ENCODE results near the gene HSD17B3.
"Not testable (repeated sequence)": the region's sequence is repeated elsewhere in the genome, so short reads cannot be mapped to it uniquely, and the experiment has no call there.

Gene HSD17B3

GRCh38 chr9:96331236-96331947, 29.4 kb upstream of the HSD17B3 start:
- Histone ChIP-seq H3K27me3 (no peaks in the 10 kb centered on the region), H3K9me3 (no peaks in the 10 kb centered on the region), H3K27ac (no peak overlapping the region), H3K4me1 (ENCODE audit: control insufficient read depth in 1 of 2, insufficient read depth in 1 of 2, low read depth in 1 of 2, low read length in 1 of 2) (no peaks in the 10 kb centered on the region), H3K36me3 (no peaks in the 10 kb centered on the region), H3K4me3 (ENCODE audit: low read depth in 1 of 2, low read length in 1 of 2) (no peak overlapping the region)
- TF ChIP-seq CTCF (IDR thresholded peaks at IDR 0.05): no peak

DNA sequence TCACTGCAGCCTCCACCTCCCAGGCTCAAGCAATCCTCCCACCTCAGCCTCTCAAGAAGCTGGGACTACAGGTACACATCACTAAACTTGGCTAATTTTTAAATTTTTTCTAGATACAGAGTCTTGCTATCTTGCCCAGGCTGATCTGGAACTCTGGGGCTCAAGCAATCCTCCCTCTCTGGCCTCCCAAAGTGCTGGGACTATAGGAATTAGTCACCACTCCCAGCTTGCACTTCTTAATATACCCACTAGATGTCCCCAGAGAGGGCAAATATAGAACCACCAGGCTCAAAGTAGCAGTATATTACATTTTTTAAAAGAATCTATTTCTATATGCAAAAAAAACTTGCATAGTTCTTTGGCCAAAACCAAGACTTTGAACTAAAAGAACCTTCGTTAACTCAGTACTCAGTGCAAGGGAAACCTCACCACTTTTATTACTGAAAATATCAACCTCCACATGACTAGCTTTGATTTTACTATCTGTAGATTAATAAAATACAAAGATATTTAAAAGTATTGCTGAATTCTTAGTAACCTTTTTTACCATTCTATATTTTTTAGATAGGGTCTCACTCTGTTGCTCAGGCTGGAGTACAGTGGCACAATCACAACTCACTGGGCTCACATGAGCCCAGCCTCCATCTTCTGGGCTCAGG, 25.8 kb upstream of the HSD17B3 start:
- no peak overlapping the region for H3K4me3 ChIP-seq (ENCODE audit: low read depth in 1 of 2, low read length in 1 of 2)
- TF ChIP-seq CTCF (IDR thresholded peaks at IDR 0.05): peak; percentile 46
- no peak overlapping the region for H3K27ac ChIP-seq
- no peaks in the 10 kb centered on the region for H3K36me3 ChIP-seq
- H3K27me3 ChIP-seq: no peaks in the 10 kb centered on the region
- H3K4me1 ChIP-seq (ENCODE audit: control insufficient read depth in 1 of 2, insufficient read depth in 1 of 2, low read depth in 1 of 2, low read length in 1 of 2): no peaks in the 10 kb centered on the region
- no peaks in the 10 kb centered on the region for H3K9me3 ChIP-seq

- Histone ChIP-seq H3K4me3 (ENCODE audit: low read depth in 1 of 2, low read length in 1 of 2) (no peak overlapping the region), H3K9me3 (no peaks in the 10 kb centered on the region), H3K27ac (no peak overlapping the region), H3K36me3 (peaks cover 8% of the 10 kb centered on the region), H3K27me3 (no peaks in the 10 kb centered on the region), H3K4me1 (ENCODE audit: control insufficient read depth in 1 of 2, insufficient read depth in 1 of 2, low read depth in 1 of 2, low read length in 1 of 2) (no peaks in the 10 kb centered on the region)
- TF ChIP-seq CTCF (IDR thresholded peaks at IDR 0.05): no peak
Measured at GRCh38 chr9:96323169-96323568, 21.2 kb upstream of the HSD17B3 start.

GRCh38 chr9:96322736-96323135, 20.8 kb upstream of the HSD17B3 start:
- not testable (repeated sequence) for H3K27ac ChIP-seq; H3K9me3 ChIP-seq; H3K4me3 ChIP-seq (ENCODE audit: low read depth in 1 of 2, low read length in 1 of 2); H3K36me3 ChIP-seq; H3K27me3 ChIP-seq; H3K4me1 ChIP-seq (ENCODE audit: control insufficient read depth in 1 of 2, insufficient read depth in 1 of 2, low read depth in 1 of 2, low read length in 1 of 2)

GRCh38 chr9:96322210-96322609, 20.2 kb upstream of the HSD17B3 start:
- H3K36me3 ChIP-seq; H3K9me3 ChIP-seq; H3K4me1 ChIP-seq (ENCODE audit: control insufficient read depth in 1 of 2, insufficient read depth in 1 of 2, low read depth in 1 of 2, low read length in 1 of 2); H3K4me3 ChIP-seq (ENCODE audit: low read depth in 1 of 2, low read length in 1 of 2); H3K27me3 ChIP-seq; H3K27ac ChIP-seq: not testable (repeated sequence)

GRCh38 chr9:96321515-96321914, 19.5 kb upstream of the HSD17B3 start:
- no peaks in the 10 kb centered on the region for H3K9me3 ChIP-seq
- no peaks in the 10 kb centered on the region for H3K4me1 ChIP-seq (ENCODE audit: control insufficient read depth in 1 of 2, insufficient read depth in 1 of 2, low read depth in 1 of 2, low read length in 1 of 2)
- H3K4me3 ChIP-seq (ENCODE audit: low read depth in 1 of 2, low read length in 1 of 2): no peak overlapping the region
- no peak for TF ChIP-seq CTCF (IDR thresholded peaks at IDR 0.05)
- H3K36me3 ChIP-seq: peaks cover 8% of the 10 kb centered on the region
- H3K27ac ChIP-seq: no peak overlapping the region
- H3K27me3 ChIP-seq: no peaks in the 10 kb centered on the region

All from neutrophil (primary cell).